Transverse colon (tissue), 4 donors: ENCODE measurements around the gene TRAT1. TPM values are rescaled to one million over a fixed set of nuclear protein-coding genes. Genes with fewer than 3 reads are reported as not detected.

Experiments used
- DNase-seq: peaks from one replicate; pipeline ENCODE4 v3.0.0-alpha.2; 2019
- H3K27ac ChIP-seq, 4 donors: fragments of 200-600 bp; sonication (generic); 2 replicates each; pipeline ENCODE4 v1.5.1; 2016 to 2018; ENCODE audit warnings: inconsistent platforms in 4 of 4
- H3K27me3 ChIP-seq: fragments of 200-600 bp; sonication (generic); 2 replicates; pipeline ENCODE4 v1.5.1; 2017; ENCODE audit warnings: inconsistent platforms
- H3K36me3 ChIP-seq, 4 donors: fragments of 200-600 bp; sonication (generic); 2 replicates each; pipeline ENCODE4 v1.5.1; 2017 to 2019; ENCODE audit warnings: inconsistent platforms in 4 of 4
- H3K4me1 ChIP-seq, 4 donors: fragments of 200-600 bp; sonication (generic); 2 replicates each; pipeline ENCODE4 v1.5.1; 2017 to 2020; ENCODE audit warnings: inconsistent platforms in 4 of 4
- H3K4me3 ChIP-seq, 4 donors: fragments of 200-600 bp; sonication (generic); 1 replicate in 1 of 4; 2 replicates in 3 of 4; pipeline versions ENCODE4 v1.5.1 to v1.6.1; 2017 to 2019; ENCODE audit warnings: inconsistent platforms in 4 of 4
- H3K9me3 ChIP-seq, 2 donors: fragments of 200-600 bp; sonication (generic); 2 replicates each; pipeline ENCODE4 v1.5.1; 2017 to 2019; ENCODE audit warnings: inconsistent platforms in 2 of 2
- EP300 ChIP-seq: sonication (generic); formaldehyde crosslinking; IDR thresholded peaks from one replicate; pipeline ENCODE4 v1.6.1; 2017; ENCODE audit warnings: antibody characterized with exemption, low read depth
- POLR2A ChIP-seq: fragments of 450-650 bp; IDR thresholded peaks from one replicate; pipeline ENCODE4 v1.6.1; 2016; ENCODE audit warnings: antibody characterized with exemption, mild to moderate bottlenecking, moderate library complexity
- POLR2AphosphoS5 ChIP-seq, 3 donors: sonication (generic); formaldehyde crosslinking; IDR thresholded peaks; one replicate each; pipeline ENCODE4 v1.6.1; 2016; ENCODE audit warnings: antibody characterized with exemption in 3 of 3
- WGBS, 2 donors: methylation state at CpG; one replicate each; pipeline ENCODE4 v1.1.5; 2018; ENCODE audit warnings: low coverage in 1 of 2; 5-methylcytosine and 5-hydroxymethylcytosine counted together
- in situ Hi-C, 4 donors: fragments of 200-750 bp; cut with MboI; loops; one replicate each; pipeline versions ENCODE4 v1.15.0 to v1.15.1; 2017; ENCODE audit warnings: low sequenced_read_pairs in 3 of 4, low pct_ligation_motif_present in 1 of 4, low pct_unique_long_range_greater_than_20kb in 1 of 4
- intact Hi-C: fragments of 100-400 bp; cut with DNase I; formaldehyde crosslinking; loops from one replicate; pipeline ENCODE4 v1.15.1; 2023; ENCODE audit warnings: low total_unique reads
- total RNA-seq, 4 donors: library from RNA; depleted of rRNA; stranded (reverse); fragments of >200 nt; gene quantifications; one replicate each; pipeline ENCODE4 v1.1.0, GENCODE V29; 2016
- TF ChIP-seq, protein P1 (sequence below), 5 experiments: fragments of 200-600 bp in 3 of 5; fragments of 450-650 bp in 2 of 5; sonication (generic) in 3 of 5; IDR thresholded peaks; 1 replicate in 2 of 5; 2 replicates in 3 of 5; pipeline ENCODE4 v1.5.1; 2016 to 2017; ENCODE audit warnings: antibody characterized with exemption in 5 of 5, inconsistent platforms in 3 of 5, mild to moderate bottlenecking in 2 of 5, moderate library complexity in 1 of 5

TRAT1 gene
- total RNA-seq, 4 donors from 2014 or later, result 0.41 to 2.2 (median 1.1) TPM; not detected in 1

DNA sequence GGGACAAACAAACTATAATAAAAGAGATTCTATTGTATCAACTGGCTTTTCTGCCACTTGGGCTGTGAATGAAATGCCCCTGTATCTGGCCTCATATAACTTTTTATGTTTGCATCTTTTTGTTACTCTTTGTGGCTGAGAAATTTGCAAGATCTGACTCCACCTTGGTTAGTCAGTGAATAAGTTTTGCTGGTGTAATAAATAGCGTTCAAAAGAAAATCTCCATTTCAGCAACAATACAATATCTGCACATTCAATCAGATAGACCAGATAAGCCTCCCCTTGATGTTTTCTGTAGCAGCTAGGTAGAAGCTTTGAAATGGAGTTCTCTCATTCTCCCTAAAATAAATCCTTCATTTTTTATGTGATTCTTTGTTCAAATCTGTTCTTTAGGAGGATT lies 12.0 kb downstream of the TRAT1 start:
- no peak overlapping the region for H3K4me3 ChIP-seq
- no peak for DNase-seq
- in situ Hi-C loops, result no loop called here
- no peaks in the 10 kb centered on the region for H3K4me1 ChIP-seq
- H3K27ac ChIP-seq, result no peak overlapping the region
- WGBS, 2 donors, result 90 to 94% methylated on average over 1 of the region's 1 CpG
- no peaks in the 10 kb centered on the region for H3K27me3 ChIP-seq
- no peaks in the 10 kb centered on the region for H3K9me3 ChIP-seq
- TF ChIP-seq EP300, result no peak
- TF ChIP-seq, protein P1, sequence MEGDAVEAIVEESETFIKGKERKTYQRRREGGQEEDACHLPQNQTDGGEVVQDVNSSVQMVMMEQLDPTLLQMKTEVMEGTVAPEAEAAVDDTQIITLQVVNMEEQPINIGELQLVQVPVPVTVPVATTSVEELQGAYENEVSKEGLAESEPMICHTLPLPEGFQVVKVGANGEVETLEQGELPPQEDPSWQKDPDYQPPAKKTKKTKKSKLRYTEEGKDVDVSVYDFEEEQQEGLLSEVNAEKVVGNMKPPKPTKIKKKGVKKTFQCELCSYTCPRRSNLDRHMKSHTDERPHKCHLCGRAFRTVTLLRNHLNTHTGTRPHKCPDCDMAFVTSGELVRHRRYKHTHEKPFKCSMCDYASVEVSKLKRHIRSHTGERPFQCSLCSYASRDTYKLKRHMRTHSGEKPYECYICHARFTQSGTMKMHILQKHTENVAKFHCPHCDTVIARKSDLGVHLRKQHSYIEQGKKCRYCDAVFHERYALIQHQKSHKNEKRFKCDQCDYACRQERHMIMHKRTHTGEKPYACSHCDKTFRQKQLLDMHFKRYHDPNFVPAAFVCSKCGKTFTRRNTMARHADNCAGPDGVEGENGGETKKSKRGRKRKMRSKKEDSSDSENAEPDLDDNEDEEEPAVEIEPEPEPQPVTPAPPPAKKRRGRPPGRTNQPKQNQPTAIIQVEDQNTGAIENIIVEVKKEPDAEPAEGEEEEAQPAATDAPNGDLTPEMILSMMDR (IDR thresholded peaks at IDR 0.05), result no peak
- TF ChIP-seq POLR2A, result no peak
- TF ChIP-seq POLR2AphosphoS5 (IDR thresholded peaks at IDR 0.05), result no peak
- intact Hi-C loops, result no loop called here
- no peaks in the 10 kb centered on the region for H3K36me3 ChIP-seq

DNA sequence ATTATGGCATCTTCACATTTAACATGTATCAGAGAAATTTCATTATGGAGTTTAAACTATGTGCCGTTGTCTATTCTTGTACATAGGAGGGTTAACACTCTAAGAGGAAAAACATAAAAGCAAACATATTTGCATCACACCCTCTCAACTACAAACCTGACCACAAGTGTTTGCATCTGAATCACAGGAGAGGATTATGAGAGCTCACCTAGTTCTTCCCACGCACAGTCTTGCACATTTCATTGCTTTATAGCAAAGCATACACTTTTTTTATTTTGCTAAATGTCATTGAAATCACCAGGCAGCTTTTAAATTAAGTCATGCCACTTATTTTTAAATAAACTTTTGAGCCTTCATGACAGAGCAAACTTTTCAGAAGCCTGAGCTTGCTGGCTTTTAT lies 12.5 kb downstream of the TRAT1 start:
- no peak for DNase-seq
- H3K36me3 ChIP-seq, result no peaks in the 10 kb centered on the region
- intact Hi-C loops, result no loop called here
- TF ChIP-seq POLR2AphosphoS5 (IDR thresholded peaks at IDR 0.05) (no peak), POLR2A (no peak), EP300 (no peak)
- TF ChIP-seq, protein P1 (IDR thresholded peaks at IDR 0.05), result no peak
- H3K27ac ChIP-seq, result no peak overlapping the region
- in situ Hi-C loops, result no loop called here
- H3K9me3 ChIP-seq, result no peaks in the 10 kb centered on the region
- H3K4me3 ChIP-seq, result no peak overlapping the region
- WGBS, 2 donors, result 48 to 68% methylated on average over 2 of the region's 2 CpGs
- no peaks in the 10 kb centered on the region for H3K4me1 ChIP-seq
- H3K27me3 ChIP-seq, result no peaks in the 10 kb centered on the region

DNA sequence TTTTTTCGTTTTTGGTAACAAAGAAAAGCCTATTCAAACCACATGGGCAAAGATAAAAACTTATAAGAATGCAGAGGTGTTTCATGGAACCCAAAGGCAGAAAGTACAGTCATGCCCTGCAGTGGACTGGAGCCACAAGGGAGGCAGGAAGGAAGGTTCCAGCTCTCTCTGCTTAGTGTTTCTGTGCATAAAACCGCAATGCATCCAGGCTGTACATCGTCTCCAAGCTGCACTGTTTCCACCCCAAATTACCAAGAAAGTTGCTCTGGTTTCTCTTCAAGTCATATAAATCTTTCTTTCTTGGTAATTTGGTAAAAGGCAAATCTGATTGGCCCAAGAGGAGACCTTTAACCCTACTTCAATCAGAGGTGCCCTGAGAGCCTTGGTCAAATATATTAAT lies 15.8 kb downstream of the TRAT1 start:
- Histone ChIP-seq H3K4me3 (no peak overlapping the region), H3K27me3 (no peaks in the 10 kb centered on the region), H3K9me3 (no peaks in the 10 kb centered on the region), H3K4me1 (no peaks in the 10 kb centered on the region), H3K27ac (no peak overlapping the region), H3K36me3 (no peaks in the 10 kb centered on the region)
- no peak for DNase-seq
- 54 to 59% methylated on average over 3 of the region's 3 CpGs for WGBS, 2 donors
- intact Hi-C loops (no loop called here), in situ Hi-C loops (no loop called here)
- TF ChIP-seq, protein P1 (IDR thresholded peaks at IDR 0.05), result no peak
- no peak for TF ChIP-seq POLR2AphosphoS5 (IDR thresholded peaks at IDR 0.05)

DNA sequence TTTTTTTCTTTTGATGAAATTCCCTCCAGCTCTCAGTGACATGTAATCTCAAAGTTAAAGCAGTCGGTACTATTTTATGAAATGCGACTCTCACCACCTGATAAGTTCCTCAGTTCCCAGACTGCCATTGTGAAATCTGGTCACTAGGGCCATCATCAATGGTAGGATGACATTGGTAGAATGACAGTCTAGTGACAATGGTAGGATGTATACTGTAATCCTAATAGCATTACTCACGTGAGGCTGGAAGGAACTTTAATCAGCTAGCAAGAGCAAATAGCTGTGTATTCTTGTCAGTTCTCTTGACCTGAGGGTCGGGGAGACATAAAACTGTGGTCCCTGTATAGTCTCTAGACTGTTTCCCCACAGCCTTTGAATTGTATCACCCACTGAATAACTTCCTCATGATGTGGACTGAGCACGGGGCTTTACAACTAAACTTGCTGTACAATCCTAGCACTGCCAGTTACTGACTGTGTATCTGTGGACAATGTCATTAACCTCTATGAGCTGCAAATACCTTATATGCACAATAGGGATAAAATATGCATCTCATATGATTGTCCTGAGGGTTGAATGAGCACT lies 23.2 kb downstream of the TRAT1 start:
- in situ Hi-C loops (no loop called here), intact Hi-C loops (no loop called here)
- DNase-seq, result no peak
- Histone ChIP-seq H3K4me3 (no peak overlapping the region), H3K27ac (no peak overlapping the region), H3K36me3 (no peaks in the 10 kb centered on the region), H3K4me1 (no peaks in the 10 kb centered on the region), H3K27me3 (no peaks in the 10 kb centered on the region), H3K9me3 (no peaks in the 10 kb centered on the region)
- TF ChIP-seq, protein P1 (IDR thresholded peaks at IDR 0.05), result no peak
- no peak for TF ChIP-seq POLR2AphosphoS5 (IDR thresholded peaks at IDR 0.05)
- TF ChIP-seq EP300, result no peak
- TF ChIP-seq POLR2A, result no peak
- WGBS, 2 donors, result 75 to 94% methylated on average over 2 to 5 of the region's 5 CpGs
